GM12878 (cell line): Measurements from ENCODE around the gene CTXND1.

ENCODE experiments used
- ATF7 ChIP-seq: fragments of 450-650 bp; IDR thresholded peaks from 2 replicates; pipeline ENCODE4 v1.6.1; 2016; ENCODE audit warnings: low read depth, mild to moderate bottlenecking
- TF ChIP-seq, protein P1 (sequence below), 3 experiments: IDR thresholded peaks in 2 of 3; conservative IDR thresholded peaks in 1 of 3; 2 replicates each; pipeline ENCODE4 v1.5.1; 2011; ENCODE audit warnings: low read depth in 3 of 3, low read length in 3 of 3, mild to moderate bottlenecking in 3 of 3, control low read depth in 2 of 3, moderate library complexity in 2 of 3, inconsistent platforms in 1 of 3, mixed read lengths in 1 of 3; ENCODE audit not compliant: control insufficient read depth in 2 of 3, insufficient read depth in 1 of 3; ENCODE audit errors: extremely low read depth in 1 of 3
- TF ChIP-seq, protein P2 (sequence below): IDR thresholded peaks from 2 replicates; pipeline ENCODE4 v1.6.1; 2011; ENCODE audit warnings: low read depth, low read length, improper control_type of control experiment, borderline replicate concordance

DNA sequence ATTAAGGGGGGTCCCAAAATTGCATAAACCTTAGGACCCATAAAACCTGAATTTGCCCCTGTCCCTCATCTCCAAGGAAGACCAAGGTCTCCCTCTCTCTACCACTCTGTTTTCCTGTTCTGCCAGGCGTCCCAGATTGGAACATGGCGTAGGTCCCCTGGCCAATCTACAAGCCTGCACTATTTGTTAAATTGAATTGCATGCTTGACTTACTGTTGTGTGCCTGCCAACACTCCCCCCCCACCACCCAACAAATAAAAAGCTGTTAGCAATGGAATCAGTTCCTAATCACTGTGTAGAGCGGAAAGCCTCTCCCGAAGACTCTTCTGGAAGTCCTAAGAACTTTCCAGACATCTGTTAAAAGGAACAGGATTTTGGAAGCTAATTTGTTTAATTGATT is 11.7 kb downstream of the CTXND1 start:
- TF ChIP-seq, protein P1, sequence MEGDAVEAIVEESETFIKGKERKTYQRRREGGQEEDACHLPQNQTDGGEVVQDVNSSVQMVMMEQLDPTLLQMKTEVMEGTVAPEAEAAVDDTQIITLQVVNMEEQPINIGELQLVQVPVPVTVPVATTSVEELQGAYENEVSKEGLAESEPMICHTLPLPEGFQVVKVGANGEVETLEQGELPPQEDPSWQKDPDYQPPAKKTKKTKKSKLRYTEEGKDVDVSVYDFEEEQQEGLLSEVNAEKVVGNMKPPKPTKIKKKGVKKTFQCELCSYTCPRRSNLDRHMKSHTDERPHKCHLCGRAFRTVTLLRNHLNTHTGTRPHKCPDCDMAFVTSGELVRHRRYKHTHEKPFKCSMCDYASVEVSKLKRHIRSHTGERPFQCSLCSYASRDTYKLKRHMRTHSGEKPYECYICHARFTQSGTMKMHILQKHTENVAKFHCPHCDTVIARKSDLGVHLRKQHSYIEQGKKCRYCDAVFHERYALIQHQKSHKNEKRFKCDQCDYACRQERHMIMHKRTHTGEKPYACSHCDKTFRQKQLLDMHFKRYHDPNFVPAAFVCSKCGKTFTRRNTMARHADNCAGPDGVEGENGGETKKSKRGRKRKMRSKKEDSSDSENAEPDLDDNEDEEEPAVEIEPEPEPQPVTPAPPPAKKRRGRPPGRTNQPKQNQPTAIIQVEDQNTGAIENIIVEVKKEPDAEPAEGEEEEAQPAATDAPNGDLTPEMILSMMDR (IDR thresholded peaks at IDR 0.05 in 2 of 3, conservative IDR thresholded peaks at IDR 0.05 in 1 of 3; ENCODE audit: control insufficient read depth in 2 of 3, extremely low read depth in 1 of 3, insufficient read depth in 1 of 3, low read depth in 3 of 3, low read length in 3 of 3), result no peak
- TF ChIP-seq, protein P2, sequence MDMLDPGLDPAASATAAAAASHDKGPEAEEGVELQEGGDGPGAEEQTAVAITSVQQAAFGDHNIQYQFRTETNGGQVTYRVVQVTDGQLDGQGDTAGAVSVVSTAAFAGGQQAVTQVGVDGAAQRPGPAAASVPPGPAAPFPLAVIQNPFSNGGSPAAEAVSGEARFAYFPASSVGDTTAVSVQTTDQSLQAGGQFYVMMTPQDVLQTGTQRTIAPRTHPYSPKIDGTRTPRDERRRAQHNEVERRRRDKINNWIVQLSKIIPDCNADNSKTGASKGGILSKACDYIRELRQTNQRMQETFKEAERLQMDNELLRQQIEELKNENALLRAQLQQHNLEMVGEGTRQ, result no peak
- TF ChIP-seq ATF7, result no peak
